ENCODE results near the gene DTX1.

The DTX1 gene

DNA sequence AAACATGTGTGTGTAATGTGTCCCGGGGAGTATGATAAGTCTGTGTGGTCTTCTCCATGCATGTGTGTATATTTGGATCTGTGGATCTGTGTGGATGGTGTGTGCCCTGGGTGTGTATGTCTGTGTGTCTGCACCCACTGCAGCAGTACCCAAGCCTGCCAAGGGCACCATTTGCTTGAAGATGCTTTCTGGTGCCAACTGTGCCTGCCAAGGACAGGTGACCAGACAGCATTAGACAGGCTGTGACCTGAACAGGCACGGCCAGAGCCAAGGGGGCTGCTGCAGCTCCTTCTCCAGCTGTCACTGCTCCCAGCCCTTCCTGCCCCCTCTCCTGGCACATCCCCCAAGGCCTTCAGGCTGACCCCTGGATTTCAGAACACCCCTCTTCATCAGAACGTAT is 35.0 kb downstream of the DTX1 start:
- in situ Hi-C loops (cut with HindIII; ENCODE audit: low sequenced_read_pairs): no loop called here
- no peak overlapping the region for H3K4me3 ChIP-seq (ENCODE audit: low read depth, low read length)

DNA sequence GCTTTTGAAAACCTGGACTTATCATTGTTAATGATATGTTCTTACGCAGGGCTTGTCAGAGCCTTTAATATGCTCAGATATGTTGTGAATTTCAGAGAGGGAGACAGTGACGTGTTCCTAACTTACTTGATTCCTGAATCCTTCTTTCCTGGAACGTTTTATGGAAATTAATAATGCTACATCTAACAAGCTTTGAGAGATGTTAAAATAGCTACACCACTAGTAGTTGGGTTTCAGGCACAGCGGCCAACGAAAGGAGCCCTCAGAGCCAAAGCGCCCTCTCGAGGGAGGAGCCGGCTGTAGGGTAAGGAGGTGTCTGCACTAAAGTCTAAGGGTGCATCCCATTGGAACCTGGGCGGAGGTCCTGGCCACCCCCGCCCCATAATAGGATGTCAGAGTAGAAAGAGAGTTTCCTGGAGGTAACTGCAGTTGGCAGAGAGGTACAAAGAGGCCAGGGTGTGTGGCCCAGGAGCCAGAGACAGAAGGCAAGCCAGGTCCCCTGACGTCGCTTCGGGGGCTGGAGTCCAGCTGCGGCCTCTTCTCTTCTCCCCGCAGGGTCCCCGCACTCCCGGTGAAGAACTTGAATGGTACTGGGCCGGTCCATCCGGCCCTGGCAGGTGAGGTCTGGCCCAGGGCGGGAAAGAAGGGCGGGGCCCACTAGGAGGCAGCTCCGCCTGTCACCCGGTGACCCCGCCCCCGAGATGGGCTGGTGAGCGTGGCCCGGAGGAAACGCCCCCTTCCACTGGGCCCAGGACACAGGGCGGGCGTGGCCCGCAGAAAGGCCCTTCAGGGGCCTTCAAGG is 36.3 kb downstream of the DTX1 start:
- TF ChIP-seq, protein P1, sequence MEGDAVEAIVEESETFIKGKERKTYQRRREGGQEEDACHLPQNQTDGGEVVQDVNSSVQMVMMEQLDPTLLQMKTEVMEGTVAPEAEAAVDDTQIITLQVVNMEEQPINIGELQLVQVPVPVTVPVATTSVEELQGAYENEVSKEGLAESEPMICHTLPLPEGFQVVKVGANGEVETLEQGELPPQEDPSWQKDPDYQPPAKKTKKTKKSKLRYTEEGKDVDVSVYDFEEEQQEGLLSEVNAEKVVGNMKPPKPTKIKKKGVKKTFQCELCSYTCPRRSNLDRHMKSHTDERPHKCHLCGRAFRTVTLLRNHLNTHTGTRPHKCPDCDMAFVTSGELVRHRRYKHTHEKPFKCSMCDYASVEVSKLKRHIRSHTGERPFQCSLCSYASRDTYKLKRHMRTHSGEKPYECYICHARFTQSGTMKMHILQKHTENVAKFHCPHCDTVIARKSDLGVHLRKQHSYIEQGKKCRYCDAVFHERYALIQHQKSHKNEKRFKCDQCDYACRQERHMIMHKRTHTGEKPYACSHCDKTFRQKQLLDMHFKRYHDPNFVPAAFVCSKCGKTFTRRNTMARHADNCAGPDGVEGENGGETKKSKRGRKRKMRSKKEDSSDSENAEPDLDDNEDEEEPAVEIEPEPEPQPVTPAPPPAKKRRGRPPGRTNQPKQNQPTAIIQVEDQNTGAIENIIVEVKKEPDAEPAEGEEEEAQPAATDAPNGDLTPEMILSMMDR (IDR thresholded peaks at IDR 0.05; ENCODE audit: low read depth, low read length, missing control alignments): no peak
- H3K4me3 ChIP-seq (ENCODE audit: low read depth, low read length): no peak overlapping the region
- in situ Hi-C loops (cut with HindIII; ENCODE audit: low sequenced_read_pairs): no loop called here
- DNase-seq (ENCODE audit: low read depth): no peak

More for the DNA sequence above, 35.0 kb downstream of the DTX1 start:
- DNase-seq (ENCODE audit: low read depth): no peak
- TF ChIP-seq, protein P1 (IDR thresholded peaks at IDR 0.05; ENCODE audit: low read depth, low read length, missing control alignments): no peak

DNA sequence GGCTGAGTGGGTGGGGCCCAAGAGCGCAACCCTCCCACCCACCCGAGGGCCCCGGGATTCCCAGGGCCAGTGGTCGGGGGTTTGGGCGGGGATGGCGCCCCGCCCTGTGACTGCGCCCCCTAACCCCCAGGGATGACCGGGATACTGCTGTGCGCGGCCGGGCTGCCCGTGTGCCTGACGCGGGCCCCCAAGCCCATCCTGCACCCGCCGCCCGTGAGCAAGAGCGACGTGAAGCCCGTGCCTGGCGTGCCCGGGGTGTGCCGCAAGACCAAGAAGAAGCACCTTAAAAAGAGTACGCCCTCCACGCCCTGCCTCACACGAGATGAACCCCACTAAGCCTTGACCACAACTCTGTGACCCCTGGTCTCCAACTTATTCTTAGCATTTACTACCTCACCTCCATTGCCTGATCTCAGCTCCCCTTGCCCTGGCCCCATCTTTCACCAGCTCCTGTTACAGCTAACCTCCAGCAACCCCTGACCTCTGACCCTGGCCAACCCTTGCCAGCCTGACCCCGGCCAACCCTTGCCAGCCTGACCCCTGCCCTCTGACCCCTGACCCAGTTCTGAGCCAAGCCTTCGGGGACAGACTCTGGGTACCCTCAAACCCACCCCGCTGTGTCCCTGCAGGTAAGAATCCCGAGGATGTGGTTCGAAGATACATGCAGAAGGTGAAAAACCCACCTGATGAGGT is 37.0 kb downstream of the DTX1 start:
- H3K4me3 ChIP-seq (ENCODE audit: low read depth, low read length): no peak overlapping the region
- TF ChIP-seq, protein P1 (IDR thresholded peaks at IDR 0.05; ENCODE audit: low read depth, low read length, missing control alignments): no peak
- no peak for DNase-seq (ENCODE audit: low read depth)
- in situ Hi-C loops (cut with HindIII; ENCODE audit: low sequenced_read_pairs): no loop called here

DNA sequence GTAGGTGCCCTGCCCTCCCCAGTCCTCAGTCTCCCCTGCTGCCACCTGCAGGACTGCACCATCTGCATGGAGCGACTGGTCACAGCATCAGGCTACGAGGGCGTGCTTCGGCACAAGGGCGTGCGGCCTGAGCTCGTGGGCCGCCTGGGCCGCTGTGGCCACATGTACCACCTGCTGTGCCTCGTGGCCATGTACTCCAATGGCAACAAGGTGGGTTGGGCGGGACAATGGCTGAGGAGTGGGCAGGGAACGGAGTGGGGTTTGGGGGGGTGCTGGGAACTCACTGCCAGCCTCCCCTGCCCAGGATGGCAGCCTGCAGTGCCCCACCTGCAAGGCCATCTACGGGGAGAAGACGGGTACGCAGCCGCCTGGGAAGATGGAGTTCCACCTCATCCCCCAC is 38.2 kb downstream of the DTX1 start:
- in situ Hi-C loops (cut with HindIII; ENCODE audit: low sequenced_read_pairs): no loop called here
- H3K4me3 ChIP-seq (ENCODE audit: low read depth, low read length): no peak overlapping the region
- TF ChIP-seq, protein P1 (IDR thresholded peaks at IDR 0.05; ENCODE audit: low read depth, low read length, missing control alignments): no peak
- DNase-seq (ENCODE audit: low read depth): no peak

DNA sequence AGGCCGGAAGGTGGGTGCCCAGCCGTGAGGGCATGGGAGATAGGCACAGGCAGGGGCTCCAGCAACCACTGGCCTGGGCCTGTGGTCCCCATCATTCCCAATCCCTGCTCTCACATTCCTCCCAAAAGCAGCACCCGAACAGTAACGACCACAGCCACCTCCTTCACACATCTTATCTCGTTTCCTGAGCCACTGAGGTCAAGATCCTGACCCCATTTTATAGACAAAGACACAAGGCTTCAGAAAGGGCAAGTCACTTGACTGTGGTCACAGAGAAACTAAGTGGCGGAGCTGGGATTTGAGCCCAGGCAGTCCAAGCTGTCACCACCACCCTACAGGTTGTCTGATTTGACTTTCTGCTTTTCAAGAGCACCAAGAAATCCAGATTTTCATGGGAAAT is 38.9 kb downstream of the DTX1 start:
- TF ChIP-seq, protein P1 (IDR thresholded peaks at IDR 0.05; ENCODE audit: low read depth, low read length, missing control alignments): no peak
- in situ Hi-C loops (cut with HindIII; ENCODE audit: low sequenced_read_pairs): no loop called here
- H3K4me3 ChIP-seq (ENCODE audit: low read depth, low read length): no peak overlapping the region

DNA sequence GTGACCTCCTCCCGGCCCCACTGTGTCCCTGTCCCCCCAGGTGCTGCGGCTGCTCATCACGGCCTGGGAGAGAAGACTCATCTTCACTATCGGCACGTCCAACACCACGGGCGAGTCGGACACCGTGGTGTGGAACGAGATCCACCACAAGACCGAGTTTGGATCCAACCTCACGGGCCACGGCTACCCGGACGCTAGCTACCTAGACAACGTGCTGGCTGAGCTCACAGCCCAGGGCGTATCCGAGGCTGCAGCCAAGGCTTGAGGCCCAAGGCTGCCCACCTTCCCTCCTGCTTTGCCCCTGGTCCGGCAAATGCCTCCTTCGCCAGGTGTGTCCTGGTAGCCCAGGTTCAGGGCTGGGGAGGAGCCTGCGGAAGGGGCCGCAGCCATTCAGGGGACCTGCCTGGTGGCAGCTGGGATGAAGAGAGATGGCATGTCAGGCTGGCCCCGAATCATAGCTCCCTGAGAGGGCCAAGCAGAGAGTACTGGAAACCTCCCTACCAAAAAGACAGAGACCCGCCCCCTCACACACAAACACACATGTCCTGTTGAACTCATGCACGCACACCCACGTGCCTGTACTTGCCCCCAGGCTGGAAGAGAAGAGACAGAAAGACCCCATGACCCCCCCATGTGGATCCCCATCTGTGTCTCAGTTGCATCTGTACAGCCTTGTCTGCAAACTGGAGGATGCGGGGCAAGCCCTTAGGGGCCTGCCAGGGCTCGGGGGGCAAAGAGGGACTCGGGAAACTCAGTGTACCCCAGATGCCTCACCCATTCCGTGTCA is 40.3 kb downstream of the DTX1 start:
- H3K4me3 ChIP-seq (ENCODE audit: low read depth, low read length): no peak overlapping the region
- in situ Hi-C loops (cut with HindIII; ENCODE audit: low sequenced_read_pairs): no loop called here
- no peak for DNase-seq (ENCODE audit: low read depth)
- TF ChIP-seq, protein P1 (IDR thresholded peaks at IDR 0.05; ENCODE audit: low read depth, low read length, missing control alignments): no peak

More for the DNA sequence above, 38.9 kb downstream of the DTX1 start:
- DNase-seq (ENCODE audit: low read depth): no peak

All from astrocyte of the cerebellum (primary cell).